Stomach smooth muscle (tissue), 2 donors: ENCODE results near the gene ACTN1.

ENCODE experiments used
- H3K27ac ChIP-seq: one replicate; pipeline ENCODE4 v1.7.0; 2013; ENCODE audit warnings: mild to moderate bottlenecking, low read length, inconsistent platforms
- H3K27me3 ChIP-seq, 2 donors: one replicate each; pipeline ENCODE4 v1.7.0; 2013; ENCODE audit warnings: low read length in 2 of 2; ENCODE audit not compliant: insufficient read depth in 2 of 2, control insufficient read depth in 1 of 2
- H3K36me3 ChIP-seq, 2 donors: one replicate each; pipeline ENCODE4 v1.7.0; 2013; ENCODE audit warnings: low read length in 2 of 2; ENCODE audit not compliant: control insufficient read depth in 2 of 2, insufficient read depth in 2 of 2
- H3K4me1 ChIP-seq: one replicate; pipeline ENCODE4 v1.7.0; 2013; ENCODE audit warnings: low read length; ENCODE audit not compliant: control insufficient read depth, insufficient read depth
- H3K4me3 ChIP-seq, 2 donors: one replicate each; pipeline ENCODE4 v1.7.0; 2013; ENCODE audit warnings: low read length in 2 of 2
- H3K9ac ChIP-seq, 2 donors: one replicate each; pipeline ENCODE4 v1.7.0; 2013; ENCODE audit warnings: low read length in 2 of 2, mild to moderate bottlenecking in 1 of 2
- H3K9me3 ChIP-seq, 2 donors: one replicate each; pipeline ENCODE4 v1.7.0; 2013; ENCODE audit warnings: low read length in 2 of 2; ENCODE audit not compliant: control insufficient read depth in 2 of 2
- donor health status: healthy.
- donor health status: Pancreatic carcinoma.

ACTN1 gene

GRCh38 chr14:68951035-68951797 lies 27.9 kb downstream of the ACTN1 start:
- no peaks in the 10 kb centered on the region for H3K9me3 ChIP-seq
- H3K4me3 ChIP-seq, result peak overlapping the region; percentile 49 to 69
- H3K27ac ChIP-seq, result peak overlapping the region; percentile 97
- peak overlapping the region; percentile 55 to 65 for H3K9ac ChIP-seq
- H3K27me3 ChIP-seq, result no peaks in the 10 kb centered on the region
- peaks cover 91% of the 10 kb centered on the region for H3K4me1 ChIP-seq
- H3K36me3 ChIP-seq, result no peaks in the 10 kb centered on the region

- Histone ChIP-seq H3K9me3 (no peaks in the 10 kb centered on the region), H3K9ac (peak overlapping the region in 1 of 2 donors; percentile 65), H3K27ac (peak overlapping the region; percentile 97), H3K4me3 (no peak overlapping the region), H3K36me3 (no peaks in the 10 kb centered on the region), H3K4me1 (peaks cover 91% of the 10 kb centered on the region), H3K27me3 (no peaks in the 10 kb centered on the region)
Measured at GRCh38 chr14:68950111-68950510, 29.0 kb downstream of the ACTN1 start.

- Histone ChIP-seq H3K4me3 (peak overlapping the region; percentile 0 to 61), H3K4me1 (peaks cover 91% of the 10 kb centered on the region), H3K36me3 (no peaks in the 10 kb centered on the region), H3K27ac (peak overlapping the region; percentile 97), H3K9me3 (no peaks in the 10 kb centered on the region), H3K27me3 (no peaks in the 10 kb centered on the region), H3K9ac (peak overlapping the region in 1 of 2 donors; percentile 65)
Measured at GRCh38 chr14:68949601-68949965, 29.5 kb downstream of the ACTN1 start.

- no peaks in the 10 kb centered on the region for H3K9me3 ChIP-seq
- H3K27me3 ChIP-seq, result no peaks in the 10 kb centered on the region
- peak overlapping the region; percentile 26 to 61 for H3K4me3 ChIP-seq
- peak overlapping the region; percentile 64 to 65 for H3K9ac ChIP-seq
- H3K36me3 ChIP-seq, result no peaks in the 10 kb centered on the region
- peak overlapping the region; percentile 97 for H3K27ac ChIP-seq
- peaks cover 91% of the 10 kb centered on the region for H3K4me1 ChIP-seq
Measured at GRCh38 chr14:68948686-68949600, 30.2 kb downstream of the ACTN1 start.

- Histone ChIP-seq H3K36me3 (peaks cover 2 to 3% of the 10 kb centered on the region in 2 donors), H3K27ac (peak overlapping the region; percentile 97), H3K4me1 (peaks cover 95% of the 10 kb centered on the region), H3K27me3 (no peaks in the 10 kb centered on the region), H3K4me3 (peak overlapping the region; percentile 6 to 63), H3K9ac (peak overlapping the region; percentile 58 to 65), H3K9me3 (no peaks in the 10 kb centered on the region)
Measured at GRCh38 chr14:68947802-68948201, 31.3 kb downstream of the ACTN1 start.

GRCh38 chr14:68946489-68946822 lies 32.6 kb downstream of the ACTN1 start:
- no peaks in the 10 kb centered on the region for H3K9me3 ChIP-seq
- peak overlapping the region; percentile 51 to 62 for H3K9ac ChIP-seq
- no peaks in the 10 kb centered on the region for H3K27me3 ChIP-seq
- H3K27ac ChIP-seq, result peak overlapping the region; percentile 97
- H3K4me1 ChIP-seq, result peaks cover 97% of the 10 kb centered on the region
- peaks cover 6 to 15% of the 10 kb centered on the region in 2 donors for H3K36me3 ChIP-seq
- H3K4me3 ChIP-seq, result peak overlapping the region; percentile 40 to 63

GRCh38 chr14:68945585-68946488 lies 33.3 kb downstream of the ACTN1 start:
- Histone ChIP-seq H3K27me3 (no peaks in the 10 kb centered on the region), H3K27ac (peak overlapping the region; percentile 97), H3K36me3 (peaks cover 6 to 16% of the 10 kb centered on the region in 2 donors), H3K9ac (peak overlapping the region; percentile 51 to 62), H3K4me1 (peaks cover 97% of the 10 kb centered on the region), H3K4me3 (peak overlapping the region; percentile 40 to 63), H3K9me3 (no peaks in the 10 kb centered on the region)

- H3K9ac ChIP-seq, result peak overlapping the region; percentile 51 to 62
- no peaks in the 10 kb centered on the region for H3K9me3 ChIP-seq
- peaks cover 99% of the 10 kb centered on the region for H3K4me1 ChIP-seq
- H3K27ac ChIP-seq, result peak overlapping the region; percentile 97
- peak overlapping the region; percentile 40 to 63 for H3K4me3 ChIP-seq
- peaks cover 6 to 16% of the 10 kb centered on the region in 2 donors for H3K36me3 ChIP-seq
- no peaks in the 10 kb centered on the region for H3K27me3 ChIP-seq
Measured at GRCh38 chr14:68945190-68945584, 33.9 kb downstream of the ACTN1 start.

- Histone ChIP-seq H3K9me3 (no peaks in the 10 kb centered on the region), H3K4me3 (peak overlapping the region; percentile 38 to 49), H3K4me1 (peaks cover 99% of the 10 kb centered on the region), H3K27ac (peak overlapping the region; percentile 97), H3K9ac (peak overlapping the region; percentile 58 to 65), H3K27me3 (no peaks in the 10 kb centered on the region), H3K36me3 (peaks cover 6 to 16% of the 10 kb centered on the region in 2 donors)
Measured at GRCh38 chr14:68944162-68944561, 34.9 kb downstream of the ACTN1 start.

- H3K4me3 ChIP-seq, result peak overlapping the region; percentile 44
Measured at GRCh38 chr14:68943107-68943506, 36.0 kb downstream of the ACTN1 start.

More at GRCh38 chr14:68943107-68943506, 36.0 kb downstream of the ACTN1 start:
- no peaks in the 10 kb centered on the region for H3K27me3 ChIP-seq
- H3K4me1 ChIP-seq, result peaks cover 100% of the 10 kb centered on the region
- H3K36me3 ChIP-seq, result peaks cover 6 to 16% of the 10 kb centered on the region in 2 donors
- peak overlapping the region; percentile 5 to 65 for H3K9ac ChIP-seq
- no peaks in the 10 kb centered on the region for H3K9me3 ChIP-seq
- peak overlapping the region; percentile 97 for H3K27ac ChIP-seq
